Activated CD8-positive, alpha-beta T cell treated with anti-CD3 and anti-CD28 coated beads for 36 hours (primary cell): ENCODE measurements around the gene IFIT3. TPM values are rescaled to one million over a fixed set of nuclear protein-coding genes. Genes with fewer than 3 reads are reported as not detected.

ENCODE experiments used
- ATAC-seq: fragments of 200-7000 bp; cut with Tn5 transposase; one replicate; pipeline ENCODE4 v1.10.0; 2021; ENCODE audit warnings: mild to moderate bottlenecking, moderate library complexity
- CTCF ChIA-PET: fragments of 350-600 bp; sonication (Branson Sonifier 250); formaldehyde crosslinking; loops from one replicate; lab custom pipeline; 2021; ENCODE audit warnings: antibody characterized with exemption; lab: Charles Lee
- POLR2A ChIA-PET: fragments of 350-600 bp; sonication (Branson Sonifier 250); formaldehyde crosslinking; loops from one replicate; lab custom pipeline; 2021; ENCODE audit warnings: antibody characterized with exemption; lab: Charles Lee
- DNase-seq: peaks from one replicate; pipeline ENCODE4 v3.0.0-alpha.2; 2020
- H3K27ac Mint-ChIP-seq: one replicate; pipeline ENCODE4 v1.8.0; 2021; ENCODE audit warnings: mild to moderate bottlenecking, mixed read lengths
- H3K27me3 Mint-ChIP-seq: one replicate; pipeline ENCODE4 v1.8.0; 2021; ENCODE audit warnings: mixed read lengths
- H3K36me3 Mint-ChIP-seq: one replicate; pipeline ENCODE4 v1.8.0; 2021; ENCODE audit warnings: low read depth, mixed read lengths
- H3K4me1 Mint-ChIP-seq: one replicate; pipeline ENCODE4 v1.8.0; 2021; ENCODE audit warnings: low read depth, mixed read lengths
- H3K4me3 Mint-ChIP-seq: one replicate; pipeline ENCODE4 v1.8.0; 2021; ENCODE audit warnings: mild to moderate bottlenecking, moderate library complexity, mixed read lengths
- H3K9me3 Mint-ChIP-seq: one replicate; pipeline ENCODE4 v1.8.0; 2021; ENCODE audit warnings: mixed read lengths
- CTCF ChIP-seq: fragments of 200-600 bp; IDR thresholded peaks from one replicate; pipeline ENCODE4 v1.8.0; 2022; ENCODE audit warnings: antibody characterized with exemption, mild to moderate bottlenecking
- intact Hi-C: fragments of 100-400 bp; cut with micrococcal nuclease; formaldehyde crosslinking; loops from one replicate; pipeline ENCODE4 v1.10.0; 2022
- total RNA-seq, 2 experiments: library from RNA; stranded (reverse); gene quantifications; one replicate each; pipeline ENCODE4 v1.2.3, GENCODE V29; 2021

The IFIT3 gene
- total RNA-seq, 2 experiments from 2014 or later: 20.4 to 21.8 TPM

GRCh38 chr10:89363729-89364442, 36.1 kb downstream of the IFIT3 start:
- Mint-ChIP-seq H3K36me3 (no peaks in the 10 kb centered on the region), H3K4me3 (no peak overlapping the region), H3K27ac (no peak overlapping the region), H3K27me3 (peaks cover 6% of the 10 kb centered on the region), H3K9me3 (no peaks in the 10 kb centered on the region), H3K4me1 (peaks cover 14% of the 10 kb centered on the region)
- intact Hi-C loops: no loop called here
- TF ChIP-seq CTCF: no peak
- no peak for DNase-seq
- CTCF ChIA-PET: interaction anchor here (1.0 kb wide), 1 partner anchor 69 kb away, joined by 4 read pairs; no protein-coding TSS in a partner anchor
- POLR2A ChIA-PET: no interaction called here
- peak; percentile 34 for ATAC-seq

- POLR2A ChIA-PET: no interaction called here
- Mint-ChIP-seq H3K36me3 (no peaks in the 10 kb centered on the region), H3K4me3 (no peak overlapping the region), H3K4me1 (peaks cover 14% of the 10 kb centered on the region), H3K9me3 (no peaks in the 10 kb centered on the region), H3K27me3 (peaks cover 7% of the 10 kb centered on the region), H3K27ac (no peak overlapping the region)
- no peak for DNase-seq
- intact Hi-C loops: no loop called here
- CTCF ChIA-PET: interaction anchor here (1.0 kb wide), 1 partner anchor 70 kb away, joined by 4 read pairs; no protein-coding TSS in a partner anchor
- no peak for TF ChIP-seq CTCF
- ATAC-seq: peak; percentile 55
Measured at GRCh38 chr10:89364531-89364930, 36.7 kb downstream of the IFIT3 start.

- H3K36me3 Mint-ChIP-seq: no peaks in the 10 kb centered on the region
- intact Hi-C loops: no loop called here
Measured at GRCh38 chr10:89367529-89367928, 39.7 kb downstream of the IFIT3 start.

GRCh38 chr10:89368129-89368528, 40.3 kb downstream of the IFIT3 start:
- ChIA-PET CTCF (interaction anchor here (1.1 to 2.5 kb wide), 10 partner anchors 13 to 97 kb away, joined by 3 to 13 read pairs (median 6); partner anchors contain the start of gene IFIT2), POLR2A (interaction anchor here (0.8 to 1.0 kb wide), 2 partner anchors 10 to 36 kb away, joined by 4 read pairs; no protein-coding TSS in a partner anchor)
- no peak overlapping the region for H3K4me3 Mint-ChIP-seq
- no peak overlapping the region for H3K27ac Mint-ChIP-seq
- no peak for DNase-seq
- H3K36me3 Mint-ChIP-seq: no peaks in the 10 kb centered on the region
- no peak for TF ChIP-seq CTCF
- peaks cover 14% of the 10 kb centered on the region for H3K4me1 Mint-ChIP-seq
- ATAC-seq: no peak
- peaks cover 9% of the 10 kb centered on the region for H3K27me3 Mint-ChIP-seq
- no peaks in the 10 kb centered on the region for H3K9me3 Mint-ChIP-seq
- intact Hi-C loops: no loop called here

More at GRCh38 chr10:89367529-89367928, 39.7 kb downstream of the IFIT3 start:
- DNase-seq (no peak), ATAC-seq (peak; percentile 77)
- no peak overlapping the region for H3K4me3 Mint-ChIP-seq
- H3K4me1 Mint-ChIP-seq: peaks cover 14% of the 10 kb centered on the region
- CTCF ChIA-PET: interaction anchor here (1.1 to 2.5 kb wide), 5 partner anchors 17 to 97 kb away, joined by 3 to 13 read pairs (median 3); no protein-coding TSS in a partner anchor
- POLR2A ChIA-PET: interaction anchor here (0.8 to 1.0 kb wide), 2 partner anchors 9 to 35 kb away, joined by 4 read pairs; no protein-coding TSS in a partner anchor
- H3K9me3 Mint-ChIP-seq: no peaks in the 10 kb centered on the region
- H3K27ac Mint-ChIP-seq: no peak overlapping the region
- peaks cover 7% of the 10 kb centered on the region for H3K27me3 Mint-ChIP-seq
- no peak for TF ChIP-seq CTCF
